SU-DHL-6 (cell line): Measurements from ENCODE around the gene GTF2I.
"Not testable (repeated sequence)": the region's sequence is repeated elsewhere in the genome, so short reads cannot be mapped to it uniquely, and the experiment has no call there.

Experiments used
- CTCF ChIP-seq: fragments of 200-600 bp; sonication (generic); IDR thresholded peaks from one replicate; pipeline ENCODE4 v1.5.1; 2017; ENCODE audit warnings: antibody characterized with exemption, mild to moderate bottlenecking, low read length, moderate library complexity; ENCODE audit not compliant: insufficient read depth, poor library complexity, severe bottlenecking
- EZH2phosphoT487 ChIP-seq: fragments of 200-600 bp; sonication (generic), shearing (Covaris generic); conservative IDR thresholded peaks from 2 replicates; pipeline ENCODE4 v1.6.1; 2018; ENCODE audit warnings: mild to moderate bottlenecking, antibody characterized with exemption, low read length, moderate library complexity, mixed read lengths

- TF ChIP-seq CTCF, EZH2phosphoT487: not testable (repeated sequence)
Observed at GRCh38 chr7:74765205-74765918, 107.8 kb downstream of the GTF2I start.
